Stimulated activated CD8-positive, alpha-beta memory T cell treated with anti-CD3 and anti-CD28 coated beads, Interleukin-12 subunit alpha, Interleukin-12 subunit beta, amount 100 ng/mL, for 24 hours (primary cell): Measurements from ENCODE around the gene CAPN8.

Source experiments
- DNase-seq: peaks from one replicate; pipeline ENCODE4 v3.0.0-alpha.2; 2020; ENCODE audit errors: extremely low read depth

The CAPN8 gene

GRCh38 chr1:223654083-223654482 is 11.4 kb downstream of the CAPN8 start:
- no peak for DNase-seq

GRCh38 chr1:223653431-223653830 is 12.1 kb downstream of the CAPN8 start:
- DNase-seq: no peak

- no peak for DNase-seq
Measured at GRCh38 chr1:223653015-223653414, 12.5 kb downstream of the CAPN8 start.

GRCh38 chr1:223652436-223652941 is 13.0 kb downstream of the CAPN8 start:
- DNase-seq: no peak

GRCh38 chr1:223651291-223651991 is 14.1 kb downstream of the CAPN8 start:
- no peak for DNase-seq

- DNase-seq: no peak
Measured at GRCh38 chr1:223650465-223650864, 15.0 kb downstream of the CAPN8 start.

- DNase-seq: no peak
Measured at GRCh38 chr1:223649222-223649621, 16.3 kb downstream of the CAPN8 start.

GRCh38 chr1:223647249-223647648 is 18.3 kb downstream of the CAPN8 start:
- DNase-seq: no peak

GRCh38 chr1:223645903-223646302 is 19.6 kb downstream of the CAPN8 start:
- DNase-seq: no peak

- DNase-seq: no peak
Measured at GRCh38 chr1:223642237-223642636, 23.3 kb downstream of the CAPN8 start.

GRCh38 chr1:223641523-223642039 is 23.9 kb downstream of the CAPN8 start:
- no peak for DNase-seq

GRCh38 chr1:223639331-223639749 is 26.2 kb downstream of the CAPN8 start:
- DNase-seq: no peak

GRCh38 chr1:223635236-223635635 is 30.3 kb downstream of the CAPN8 start:
- no peak for DNase-seq

- DNase-seq: no peak
Measured at GRCh38 chr1:223634423-223634822, 31.1 kb downstream of the CAPN8 start.

- DNase-seq: no peak
Measured at GRCh38 chr1:223631956-223632355, 33.5 kb downstream of the CAPN8 start.

- no peak for DNase-seq
Measured at GRCh38 chr1:223631473-223631872, 34.0 kb downstream of the CAPN8 start.

GRCh38 chr1:223629126-223629457 is 36.4 kb downstream of the CAPN8 start:
- DNase-seq: no peak

- DNase-seq: peak; percentile 3
Measured at GRCh38 chr1:223628233-223629125, 37.0 kb downstream of the CAPN8 start.

GRCh38 chr1:223622132-223622842 is 43.2 kb downstream of the CAPN8 start:
- DNase-seq: no peak

GRCh38 chr1:223621312-223621734 is 44.2 kb downstream of the CAPN8 start:
- DNase-seq: no peak

GRCh38 chr1:223620297-223620897 is 45.1 kb downstream of the CAPN8 start:
- no peak for DNase-seq

- DNase-seq: no peak
Measured at GRCh38 chr1:223618680-223619079, 46.8 kb downstream of the CAPN8 start.
